ENCODE data around the gene FABP1. TPM values are rescaled to one million over a fixed set of nuclear protein-coding genes. Genes with fewer than 3 reads are reported as not detected.

The FABP1 gene
- total RNA-seq, 1 donor from 2014 or later: not detected

GRCh38 chr2:88137833-88138232, 10.0 kb upstream of the FABP1 start:
- no peak for DNase-seq (ENCODE audit: low read depth in 2 of 2)

- no peak for DNase-seq (ENCODE audit: low read depth in 2 of 2)
These were observed 9.0 kb upstream of the FABP1 start for GRCh38 chr2:88136817-88137216.

- no peak for DNase-seq (ENCODE audit: low read depth in 2 of 2)
These were observed 6.0 kb upstream of the FABP1 start for GRCh38 chr2:88133875-88134274.

- no peak for DNase-seq (ENCODE audit: low read depth in 2 of 2)
These were observed 4.1 kb upstream of the FABP1 start for GRCh38 chr2:88131999-88132368.

GRCh38 chr2:88131201-88131998, 3.5 kb upstream of the FABP1 start:
- no peak for DNase-seq (ENCODE audit: low read depth in 2 of 2)

- DNase-seq (ENCODE audit: low read depth in 2 of 2): no peak
These were observed 1.6 kb upstream of the FABP1 start for GRCh38 chr2:88129313-88129959.

- no peak for DNase-seq (ENCODE audit: low read depth in 2 of 2)
These were observed 921 bp upstream of the FABP1 start for GRCh38 chr2:88128654-88129312.

GRCh38 chr2:88127638-88127887, 299 bp downstream of the FABP1 start:
- DNase-seq (ENCODE audit: low read depth in 2 of 2): no peak

GRCh38 chr2:88126772-88127637, 857 bp downstream of the FABP1 start:
- no peak for DNase-seq (ENCODE audit: low read depth in 2 of 2)

- no peak for DNase-seq (ENCODE audit: low read depth in 2 of 2)
These were observed 1.7 kb downstream of the FABP1 start for GRCh38 chr2:88125924-88126771.

GRCh38 chr2:88125344-88125923, 2.4 kb downstream of the FABP1 start:
- DNase-seq (ENCODE audit: low read depth in 2 of 2): no peak

GRCh38 chr2:88123975-88124917, 3.6 kb downstream of the FABP1 start:
- no peak for DNase-seq (ENCODE audit: low read depth in 2 of 2)

GRCh38 chr2:88123164-88123974, 4.5 kb downstream of the FABP1 start:
- no peak for DNase-seq (ENCODE audit: low read depth in 2 of 2)

- no peak for DNase-seq (ENCODE audit: low read depth in 2 of 2)
These were observed 5.5 kb downstream of the FABP1 start for GRCh38 chr2:88122141-88122884.

GRCh38 chr2:88121678-88122077, 6.2 kb downstream of the FABP1 start:
- DNase-seq (ENCODE audit: low read depth in 2 of 2): no peak

GRCh38 chr2:88117973-88118372, 9.9 kb downstream of the FABP1 start:
- no peak for DNase-seq (ENCODE audit: low read depth in 2 of 2)

- no peak for DNase-seq (ENCODE audit: low read depth in 2 of 2)
These were observed 11.0 kb downstream of the FABP1 start for GRCh38 chr2:88116669-88117432.

Data from dermis microvascular lymphatic vessel endothelial cell (primary cell).